Measurements from ENCODE around the gene PALMD.

- no peak for TF ChIP-seq CTCF (IDR thresholded peaks at IDR 0.05)
- TF ChIP-seq EZH2 (IDR thresholded peaks at IDR 0.05): no peak
- no peak for TF ChIP-seq EZH2phosphoT487 (IDR thresholded peaks at IDR 0.05)
Measured at GRCh38 chr1:99723251-99723650, 77.3 kb downstream of the PALMD start.

Measured in neural progenitor cell (in vitro differentiated cells).